ENCODE data around the gene NDUFS7. TPM values are rescaled to one million over a fixed set of nuclear protein-coding genes. Genes with fewer than 3 reads are reported as not detected.
A peak's percentile ranks its signal among the peaks of the same experiment; 100 is the strongest.

The NDUFS7 gene
- total RNA-seq, 2 experiments from 2014 or later, result 99.3 to 103 TPM

- no peak for DNase-seq
Observed at GRCh38 chr19:1441677-1442438, 58.2 kb downstream of the NDUFS7 start.

More at GRCh38 chr19:1441677-1442438, 58.2 kb downstream of the NDUFS7 start:
- peak overlapping the region; percentile 52 for H3K27ac Mint-ChIP-seq
- peaks cover 3% of the 10 kb centered on the region for H3K27me3 Mint-ChIP-seq
- peaks cover 36% of the 10 kb centered on the region for H3K36me3 Mint-ChIP-seq (ENCODE audit: low read depth)
- no peaks in the 10 kb centered on the region for H3K9me3 Mint-ChIP-seq
- H3K4me1 Mint-ChIP-seq, result peaks cover 47% of the 10 kb centered on the region
- H3K4me3 Mint-ChIP-seq, result peak overlapping the region; percentile 30
- ChIA-PET CTCF (interaction anchor here (1.2 kb wide), 1 partner anchor 14 kb away, joined by 5 read pairs; no protein-coding TSS in a partner anchor), POLR2A (interaction anchor here (0.6 kb wide), 1 partner anchor 197 kb away, joined by 7 read pairs; no protein-coding TSS in a partner anchor)

Other genes starting within 250 kb of the NDUFS7 start
- 10 to 100 TPM; 84.7 to 91.7 TPM for gene SBNO2, start 209.6 kb upstream of the NDUFS7 start, total RNA-seq
- 10 to 100 TPM; 71.7 to 82.0 TPM for gene STK11, start 178.1 kb upstream of the NDUFS7 start, total RNA-seq
- gene CBARP, start 145.9 kb upstream of the NDUFS7 start, total RNA-seq, result not detected
- 100 to 1,000 TPM; 151 to 166 TPM for gene ATP5F1D, start 142.2 kb upstream of the NDUFS7 start, total RNA-seq
- gene MIDN, start 135.3 kb upstream of the NDUFS7 start, total RNA-seq, result 10 to 100 TPM; 58.0 to 65.7 TPM
- gene CIRBP, start 114.6 kb upstream of the NDUFS7 start, total RNA-seq, result 100 to 1,000 TPM; 169 to 224 TPM
- gene FAM174C, start 108.4 kb upstream of the NDUFS7 start, total RNA-seq, result 10 to 100 TPM; 47.8 to 51.5 TPM
- not detected for gene EFNA2, start 98.0 kb upstream of the NDUFS7 start, total RNA-seq
- 10 to 100 TPM; 23.0 to 25.9 TPM for gene GAMT, start 17.6 kb downstream of the NDUFS7 start, total RNA-seq
- gene DAZAP1, start 23.7 kb downstream of the NDUFS7 start, total RNA-seq, result 100 to 1,000 TPM; 235 to 241 TPM
- 1,000 to 10,000 TPM; 1,158 to 1,387 TPM for gene RPS15, start 54.5 kb downstream of the NDUFS7 start, total RNA-seq
- gene APC2, start 66.2 kb downstream of the NDUFS7 start, total RNA-seq, result under 1 TPM; 0.02 to 0.10 TPM
- 10 to 100 TPM; 33.2 to 40.7 TPM for gene C19orf25, start 95.3 kb downstream of the NDUFS7 start, total RNA-seq
- 1 to 10 TPM; 3.8 to 4.4 TPM for gene PCSK4, start 106.4 kb downstream of the NDUFS7 start, total RNA-seq
- 1 to 10 TPM; 1.6 to 1.8 TPM for gene REEP6, start 107.3 kb downstream of the NDUFS7 start, total RNA-seq
- 1 to 10 TPM; 4.2 to 5.4 TPM for gene ADAMTSL5, start 129.1 kb downstream of the NDUFS7 start, total RNA-seq
- gene PLK5, start 140.2 kb downstream of the NDUFS7 start, total RNA-seq, result not detected
- gene MEX3D, start 184.4 kb downstream of the NDUFS7 start, total RNA-seq, result 10 to 100 TPM in 1 of 2 experiments, 1 to 10 TPM in 1; 10.0 to 12.1 TPM
- gene MBD3, start 209.0 kb downstream of the NDUFS7 start, total RNA-seq, result 10 to 100 TPM; 76.2 to 93.3 TPM
- gene UQCR11, start 221.6 kb downstream of the NDUFS7 start, total RNA-seq, result 100 to 1,000 TPM; 144 to 184 TPM